Fibroblast of lung (primary cell): Measurements from ENCODE around the gene PSD4.

ENCODE experiments used
- EZH2 ChIP-seq: IDR thresholded peaks from 2 replicates; pipeline ENCODE4 v1.5.1; 2012; ENCODE audit warnings: low read length, control low read depth, mild to moderate bottlenecking; ENCODE audit errors: missing control alignments
- TF ChIP-seq, protein P1 (sequence below), 2 donors: IDR thresholded peaks in 1 of 2; conservative IDR thresholded peaks in 1 of 2; 1 replicate in 1 of 2; 2 replicates in 1 of 2; pipeline ENCODE4 v1.5.1; 2011 to 2012; ENCODE audit warnings: low read length in 2 of 2, control low read depth in 1 of 2, inconsistent platforms in 1 of 2, low read depth in 1 of 2, mild to moderate bottlenecking in 1 of 2

GRCh38 chr2:113219889-113220641, 46.3 kb downstream of the PSD4 start:
- TF ChIP-seq, protein P1, sequence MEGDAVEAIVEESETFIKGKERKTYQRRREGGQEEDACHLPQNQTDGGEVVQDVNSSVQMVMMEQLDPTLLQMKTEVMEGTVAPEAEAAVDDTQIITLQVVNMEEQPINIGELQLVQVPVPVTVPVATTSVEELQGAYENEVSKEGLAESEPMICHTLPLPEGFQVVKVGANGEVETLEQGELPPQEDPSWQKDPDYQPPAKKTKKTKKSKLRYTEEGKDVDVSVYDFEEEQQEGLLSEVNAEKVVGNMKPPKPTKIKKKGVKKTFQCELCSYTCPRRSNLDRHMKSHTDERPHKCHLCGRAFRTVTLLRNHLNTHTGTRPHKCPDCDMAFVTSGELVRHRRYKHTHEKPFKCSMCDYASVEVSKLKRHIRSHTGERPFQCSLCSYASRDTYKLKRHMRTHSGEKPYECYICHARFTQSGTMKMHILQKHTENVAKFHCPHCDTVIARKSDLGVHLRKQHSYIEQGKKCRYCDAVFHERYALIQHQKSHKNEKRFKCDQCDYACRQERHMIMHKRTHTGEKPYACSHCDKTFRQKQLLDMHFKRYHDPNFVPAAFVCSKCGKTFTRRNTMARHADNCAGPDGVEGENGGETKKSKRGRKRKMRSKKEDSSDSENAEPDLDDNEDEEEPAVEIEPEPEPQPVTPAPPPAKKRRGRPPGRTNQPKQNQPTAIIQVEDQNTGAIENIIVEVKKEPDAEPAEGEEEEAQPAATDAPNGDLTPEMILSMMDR (conservative IDR thresholded peaks at IDR 0.05 in 1 of 2, IDR thresholded peaks at IDR 0.05 in 1 of 2; ENCODE audit: low read depth in 1 of 2, low read length in 2 of 2), result no peak
- no peak for TF ChIP-seq EZH2
